HG03342 (cell line): ENCODE measurements around the gene ATXN7.

ENCODE experiments used
- ATAC-seq: cut with Tn5 transposase; IDR thresholded peaks from one replicate; pipeline ENCODE4 v1.9.1; 2021; ENCODE audit warnings: mild to moderate bottlenecking, moderate library complexity; ENCODE audit not compliant: unreplicated experiment

ATXN7 gene, protein sequence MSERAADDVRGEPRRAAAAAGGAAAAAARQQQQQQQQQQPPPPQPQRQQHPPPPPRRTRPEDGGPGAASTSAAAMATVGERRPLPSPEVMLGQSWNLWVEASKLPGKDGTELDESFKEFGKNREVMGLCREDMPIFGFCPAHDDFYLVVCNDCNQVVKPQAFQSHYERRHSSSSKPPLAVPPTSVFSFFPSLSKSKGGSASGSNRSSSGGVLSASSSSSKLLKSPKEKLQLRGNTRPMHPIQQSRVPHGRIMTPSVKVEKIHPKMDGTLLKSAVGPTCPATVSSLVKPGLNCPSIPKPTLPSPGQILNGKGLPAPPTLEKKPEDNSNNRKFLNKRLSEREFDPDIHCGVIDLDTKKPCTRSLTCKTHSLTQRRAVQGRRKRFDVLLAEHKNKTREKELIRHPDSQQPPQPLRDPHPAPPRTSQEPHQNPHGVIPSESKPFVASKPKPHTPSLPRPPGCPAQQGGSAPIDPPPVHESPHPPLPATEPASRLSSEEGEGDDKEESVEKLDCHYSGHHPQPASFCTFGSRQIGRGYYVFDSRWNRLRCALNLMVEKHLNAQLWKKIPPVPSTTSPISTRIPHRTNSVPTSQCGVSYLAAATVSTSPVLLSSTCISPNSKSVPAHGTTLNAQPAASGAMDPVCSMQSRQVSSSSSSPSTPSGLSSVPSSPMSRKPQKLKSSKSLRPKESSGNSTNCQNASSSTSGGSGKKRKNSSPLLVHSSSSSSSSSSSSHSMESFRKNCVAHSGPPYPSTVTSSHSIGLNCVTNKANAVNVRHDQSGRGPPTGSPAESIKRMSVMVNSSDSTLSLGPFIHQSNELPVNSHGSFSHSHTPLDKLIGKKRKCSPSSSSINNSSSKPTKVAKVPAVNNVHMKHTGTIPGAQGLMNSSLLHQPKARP

DNA sequence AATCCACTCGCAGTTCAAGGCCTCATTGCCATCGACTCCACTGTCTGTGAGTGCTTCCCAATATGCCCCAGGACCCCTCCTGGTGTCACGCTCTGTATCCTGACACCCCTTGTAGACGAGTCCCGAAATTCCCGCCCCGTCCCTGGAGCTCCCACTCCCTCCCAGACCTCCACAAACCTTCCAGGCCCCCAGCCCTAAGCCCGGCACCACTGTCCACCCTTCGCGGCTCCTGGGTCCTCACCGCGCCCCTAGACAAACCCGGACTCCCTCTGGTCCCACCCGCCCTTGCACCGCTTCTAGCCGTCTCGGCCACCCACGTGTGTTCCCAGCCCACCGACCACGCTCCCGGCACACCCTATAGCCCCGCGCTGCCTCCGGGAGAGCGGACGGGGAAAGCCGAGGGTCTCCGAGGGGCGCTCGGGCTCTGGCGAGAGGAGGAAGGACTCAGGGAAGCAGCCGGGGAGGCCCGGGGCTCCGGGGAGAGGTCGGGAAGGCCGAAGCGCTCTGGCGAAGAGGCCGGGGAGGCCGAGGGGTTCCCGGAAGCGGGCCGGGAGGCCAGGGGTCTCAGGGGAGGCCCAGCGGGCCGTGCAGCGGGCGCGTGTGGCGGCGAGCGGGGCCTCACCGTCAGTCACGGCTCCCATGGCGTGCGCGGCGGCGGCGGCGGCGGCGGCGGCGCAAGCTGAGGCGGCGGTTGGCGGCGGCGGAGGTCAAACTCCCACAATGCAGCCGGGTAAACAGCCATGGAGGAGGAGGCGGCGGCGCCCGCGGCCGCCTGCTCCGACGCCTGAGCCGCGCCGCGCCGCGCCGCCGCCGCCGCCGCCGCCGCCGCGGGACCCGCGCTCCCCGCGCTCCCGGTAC is at the start of gene ATXN7, which contains the start of gene THOC7:
ATXN7 (plus strand) TSS at position 718 of the 858 bp plus-strand sequence. CDS start 48,732 bp downstream, outside the sequence.
THOC7 (minus strand) TSS at position 656 of the 858 bp plus-strand sequence; CDS start at position 641, 15 bp downstream.
- peak; percentile 68 for ATAC-seq

DNA sequence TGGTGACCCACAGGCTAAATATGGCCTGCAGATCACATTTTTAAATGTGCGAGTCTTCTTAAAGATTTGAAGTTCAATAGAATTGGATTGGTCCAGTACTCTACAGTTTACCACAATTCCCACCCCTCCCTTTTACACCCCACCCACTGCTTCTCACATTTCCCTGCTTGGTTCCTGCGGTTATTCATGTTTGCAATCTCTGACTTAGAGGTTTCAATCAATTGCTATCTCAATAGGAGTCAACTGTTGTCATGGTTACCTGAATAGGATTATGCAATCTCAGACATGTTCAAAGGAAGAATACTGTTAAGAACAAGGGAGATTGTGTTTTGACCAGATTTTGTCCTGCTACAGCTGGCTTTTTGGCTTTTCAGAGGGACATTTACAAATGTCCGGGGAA is 49.4 kb upstream of the ATXN7 start:
- no peak for ATAC-seq

DNA sequence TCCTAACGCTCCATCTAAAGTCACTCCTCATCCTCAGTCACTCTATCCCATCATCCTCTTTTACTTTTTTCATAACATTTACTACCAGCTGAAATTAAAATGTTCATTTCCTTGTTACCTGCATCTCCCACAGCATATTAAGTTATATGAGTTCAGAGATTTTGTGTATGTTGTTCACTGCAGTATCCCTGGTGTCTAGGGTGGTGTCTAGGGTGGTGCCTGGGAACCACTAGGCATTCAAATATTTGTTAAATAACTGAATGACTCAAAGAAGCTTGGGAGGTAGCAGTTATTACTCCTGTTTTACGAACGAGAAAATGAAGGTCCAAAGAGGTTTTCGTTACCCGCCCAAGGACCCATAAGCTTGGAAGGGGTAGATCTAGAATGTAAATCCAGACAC is 46.4 kb upstream of the ATXN7 start:
- no peak for ATAC-seq

DNA sequence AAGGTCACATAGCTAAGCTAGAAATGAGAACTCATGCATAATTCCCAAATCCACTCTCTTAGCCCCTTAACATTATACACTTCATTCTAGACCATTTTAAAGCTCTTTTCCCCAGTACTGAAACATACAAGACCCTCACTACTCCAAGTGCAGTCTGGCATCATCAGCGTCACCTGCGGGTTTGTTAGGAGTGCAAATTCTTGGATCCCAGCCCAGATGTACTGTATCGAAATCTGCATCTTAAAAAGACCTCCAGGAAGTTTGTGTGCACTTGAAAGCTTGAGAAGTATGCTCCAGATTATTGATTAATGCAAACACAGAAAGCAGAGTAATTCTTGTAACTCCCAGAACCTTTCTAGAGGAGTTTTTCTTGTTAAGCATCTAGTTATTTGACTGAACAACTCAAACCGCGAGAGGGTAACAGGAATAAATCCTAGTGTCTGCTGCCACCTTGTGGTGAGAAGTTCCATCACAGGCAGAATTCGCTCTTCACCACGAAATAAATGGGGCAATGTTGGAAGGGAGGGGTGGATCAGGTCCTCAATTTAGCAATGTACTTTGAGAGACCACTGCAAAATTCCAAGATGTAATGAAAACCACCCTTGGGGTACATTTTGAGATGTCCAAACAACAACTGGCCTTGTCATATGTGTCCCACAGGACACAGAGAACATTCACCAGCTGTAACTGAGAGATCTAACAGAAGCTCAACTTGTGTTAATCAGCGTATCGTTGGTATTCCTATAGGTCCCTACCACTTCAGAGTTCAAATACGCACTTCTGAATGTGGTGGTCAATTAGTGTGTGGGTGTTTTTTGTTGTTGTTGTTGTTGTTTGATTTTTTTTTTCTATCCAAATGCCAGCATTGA is 45.2 kb upstream of the ATXN7 start:
- ATAC-seq = peak; percentile 75

DNA sequence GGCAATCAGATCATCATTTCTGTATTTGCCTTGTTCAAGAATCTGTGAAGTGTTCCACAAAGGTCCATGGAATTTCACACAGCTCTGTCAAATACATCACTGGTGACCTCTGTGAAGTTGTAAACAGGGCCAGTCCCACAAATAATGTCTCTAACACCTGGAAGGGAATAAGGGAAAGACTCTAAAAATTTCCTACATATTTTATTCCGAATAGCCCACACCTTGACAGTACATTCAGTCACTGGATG is 44.6 kb upstream of the ATXN7 start, which contains the start of gene C3orf49:
C3orf49 (plus strand) TSS at position 149 of the 248 bp plus-strand sequence. CDS start 173 bp downstream, outside the sequence.
- no peak for ATAC-seq

DNA sequence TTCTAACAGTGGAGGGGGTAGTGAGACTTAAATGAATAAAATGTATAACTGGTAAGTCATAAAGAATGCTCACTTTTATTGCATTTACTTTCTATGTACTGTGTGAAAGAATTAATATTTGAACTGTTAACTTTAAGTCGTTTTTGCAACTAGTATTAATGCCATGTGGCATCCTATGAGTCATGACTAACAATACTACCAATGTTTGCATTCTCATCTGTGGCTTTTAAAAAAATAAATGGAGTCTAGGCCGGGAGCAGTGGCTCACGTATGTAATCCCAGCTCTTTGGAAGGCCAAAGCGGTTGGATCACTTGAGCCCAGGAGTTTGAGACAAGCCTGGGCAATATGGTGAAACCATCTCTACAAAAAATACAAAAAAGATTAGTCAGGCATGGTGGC is 39.4 kb upstream of the ATXN7 start:
- no peak for ATAC-seq

DNA sequence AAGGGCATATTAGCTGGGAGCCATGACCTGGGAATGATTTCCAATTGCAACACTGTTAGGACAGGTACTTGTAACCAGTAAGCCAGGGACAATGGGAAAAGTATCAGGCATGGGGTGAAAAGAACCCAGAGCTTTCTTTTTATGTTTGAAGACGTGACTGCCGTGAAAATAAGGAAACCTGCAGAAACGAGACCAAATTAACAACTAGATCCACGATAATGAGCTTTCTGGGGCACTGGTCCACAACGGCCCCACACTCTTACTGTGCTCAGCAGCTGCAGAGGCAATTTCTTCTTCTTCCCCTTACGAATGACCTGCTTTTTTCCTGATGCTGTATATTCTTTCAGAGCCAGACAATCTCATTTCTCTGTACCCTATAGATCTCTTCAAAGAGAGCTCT is 33.1 kb upstream of the ATXN7 start:
- ATAC-seq = no peak

DNA sequence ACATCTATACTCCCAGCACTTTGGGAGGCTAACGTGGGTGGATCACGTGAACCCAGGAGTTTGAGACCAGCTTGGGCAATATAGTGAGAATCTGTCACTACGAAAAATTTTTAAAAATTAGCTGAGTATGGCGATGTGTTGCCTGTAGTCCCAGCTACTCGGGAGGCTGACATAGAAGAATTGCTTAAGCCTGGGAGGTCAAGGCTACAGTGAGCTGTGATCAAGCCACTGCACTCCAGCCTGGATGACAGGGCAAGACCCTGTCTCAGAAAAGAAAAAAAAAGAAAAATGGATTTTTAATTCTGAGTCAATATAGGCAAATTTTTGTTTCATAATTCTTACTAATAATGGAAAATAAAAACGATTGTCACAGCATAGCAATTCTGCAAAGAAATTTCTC is 31.3 kb upstream of the ATXN7 start:
- ATAC-seq = no peak

DNA sequence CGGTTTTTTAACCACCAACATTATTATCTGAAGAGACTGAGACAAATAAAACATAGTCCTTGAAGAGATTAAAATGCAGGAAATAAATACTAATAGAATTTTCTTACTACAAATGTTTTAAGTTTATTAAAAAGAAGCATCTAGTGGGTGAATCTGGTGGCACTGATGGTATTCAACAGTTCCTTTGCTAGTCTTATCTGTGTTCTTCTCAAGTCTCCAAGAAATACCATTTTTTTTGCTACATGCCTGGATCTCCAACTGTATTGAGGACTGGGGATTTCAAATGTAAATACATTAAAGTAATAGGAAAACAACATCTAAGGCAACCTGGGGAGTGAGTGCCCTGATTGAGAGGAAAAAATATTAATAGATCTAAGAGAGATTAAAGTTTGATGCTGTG is 22.0 kb upstream of the ATXN7 start:
- no peak for ATAC-seq

DNA sequence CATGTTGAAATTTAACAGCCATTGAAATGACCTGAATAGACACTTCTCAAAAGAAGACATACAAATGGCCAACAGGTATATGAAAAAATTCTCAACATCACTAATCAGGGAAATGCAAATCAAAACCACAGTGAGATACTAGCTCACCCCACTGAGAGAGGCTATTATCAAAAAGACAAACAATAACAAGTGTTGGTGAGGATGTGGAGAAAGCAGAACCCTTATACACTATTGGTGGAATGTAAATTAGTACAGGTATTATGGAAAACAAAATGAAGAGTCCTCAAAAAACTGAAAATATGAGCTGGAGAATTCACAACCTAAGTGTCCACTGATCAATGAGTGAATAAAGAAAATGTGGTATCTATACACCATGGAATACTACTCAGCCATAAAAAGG is 21.5 kb upstream of the ATXN7 start:
- ATAC-seq = no peak

DNA sequence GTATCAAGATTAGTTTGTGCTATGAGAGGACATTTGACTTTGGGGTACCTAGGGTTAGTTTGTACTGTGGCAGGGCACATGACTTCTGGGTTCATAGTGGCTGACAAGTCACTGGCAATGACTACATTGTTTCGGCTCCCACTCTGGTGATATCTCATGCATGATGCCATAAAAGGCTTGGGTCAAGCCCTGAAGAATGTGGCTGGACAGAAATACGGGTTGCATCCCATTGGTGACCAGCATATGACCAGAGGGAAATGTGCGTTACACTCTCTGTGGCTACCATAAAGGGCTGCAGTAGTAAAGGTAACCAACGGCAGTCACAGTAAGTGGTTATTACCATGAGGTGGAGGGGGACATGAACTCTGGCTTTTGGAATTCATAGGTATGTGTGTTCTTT is 18.5 kb upstream of the ATXN7 start:
- ATAC-seq = no peak

DNA sequence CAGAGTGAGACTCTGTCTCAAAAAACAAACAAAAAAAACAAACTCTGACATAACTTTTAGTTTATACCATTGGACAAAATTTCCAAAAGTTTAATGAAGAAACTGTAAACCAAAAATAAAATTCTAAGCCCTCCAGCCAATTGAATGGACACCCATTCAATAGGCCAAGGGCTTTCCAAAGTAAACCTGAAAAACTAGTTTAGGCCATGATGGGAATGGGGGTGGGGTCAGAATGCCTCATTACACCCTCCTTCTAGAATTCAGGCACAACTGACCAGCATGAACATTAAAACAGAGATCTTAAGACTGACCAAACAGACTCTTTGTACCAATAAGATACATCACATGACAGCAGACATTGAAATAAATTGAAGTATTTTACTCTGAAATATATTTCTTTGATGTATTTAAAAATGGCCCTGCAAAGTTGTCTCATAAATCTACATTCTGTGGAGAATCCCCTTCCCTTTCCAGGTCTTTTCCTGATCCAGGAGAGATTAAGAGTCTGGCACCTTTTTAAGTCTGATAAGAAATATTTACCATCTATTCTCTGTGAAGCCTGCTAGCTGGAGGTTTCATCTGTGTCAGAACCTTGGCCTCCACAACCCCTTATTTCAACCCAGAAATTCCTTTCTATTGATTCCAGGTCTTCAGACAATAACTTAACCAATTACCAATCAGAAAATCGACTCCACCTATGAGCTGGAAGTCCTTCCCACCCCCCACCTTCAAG is 15.8 kb upstream of the ATXN7 start:
- no peak for ATAC-seq

DNA sequence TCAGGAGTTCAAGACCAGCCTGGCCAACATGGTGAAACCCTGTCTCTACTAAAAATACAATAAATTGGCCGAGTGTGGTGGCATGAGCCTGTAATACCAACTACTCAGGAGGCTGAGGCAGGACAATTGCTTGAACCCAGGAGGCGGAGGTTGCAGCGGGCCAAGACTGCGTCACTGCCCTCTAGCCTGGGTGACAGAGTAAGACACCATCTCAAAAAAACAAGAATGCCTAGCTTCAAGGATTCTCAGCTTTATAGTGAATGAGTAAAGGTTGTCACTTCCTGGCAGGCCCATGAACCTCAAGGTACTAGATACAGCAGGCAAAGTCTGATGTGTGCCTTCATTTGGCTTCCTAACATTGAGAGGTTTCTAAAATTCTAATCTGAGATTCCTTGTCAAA is 14.5 kb upstream of the ATXN7 start:
- ATAC-seq = no peak

DNA sequence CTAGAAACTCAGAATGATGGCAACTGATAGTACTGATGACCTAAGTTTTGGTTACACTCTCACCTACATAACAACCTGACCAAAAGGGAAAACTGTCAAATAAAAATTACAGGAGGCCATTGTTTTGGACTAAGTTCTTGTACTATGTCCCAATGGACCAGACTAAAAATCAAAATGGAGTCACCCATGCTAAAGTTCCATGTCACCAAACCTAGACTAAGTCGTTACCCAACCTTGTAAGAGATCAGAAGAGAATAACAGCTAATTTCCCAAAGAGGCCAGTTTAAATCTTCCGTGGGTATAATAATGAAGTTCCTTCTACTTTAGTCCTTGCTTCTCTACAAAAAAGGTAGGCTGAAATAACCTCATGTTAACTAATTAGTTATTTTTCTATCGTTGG is 12.4 kb upstream of the ATXN7 start:
- ATAC-seq = no peak

DNA sequence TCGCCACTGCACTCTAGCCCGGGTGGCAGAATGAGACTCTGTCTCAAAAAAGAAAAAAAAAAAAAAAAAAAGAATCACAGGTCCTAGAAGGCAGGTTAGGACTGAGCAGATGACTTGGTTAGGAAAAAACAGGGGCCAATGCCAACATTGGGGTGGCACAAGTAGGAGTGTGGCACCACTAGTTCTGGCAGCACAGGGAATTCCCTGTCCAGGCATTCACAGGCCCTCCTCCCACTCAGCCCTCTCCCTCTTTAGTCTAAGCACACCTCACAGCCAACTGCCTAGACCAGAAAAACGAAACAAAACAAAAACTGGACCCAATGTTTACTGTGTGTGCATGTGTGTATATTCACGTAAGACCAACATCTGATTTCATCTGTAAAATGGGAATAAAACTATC is 10.6 kb upstream of the ATXN7 start:
- ATAC-seq = no peak

DNA sequence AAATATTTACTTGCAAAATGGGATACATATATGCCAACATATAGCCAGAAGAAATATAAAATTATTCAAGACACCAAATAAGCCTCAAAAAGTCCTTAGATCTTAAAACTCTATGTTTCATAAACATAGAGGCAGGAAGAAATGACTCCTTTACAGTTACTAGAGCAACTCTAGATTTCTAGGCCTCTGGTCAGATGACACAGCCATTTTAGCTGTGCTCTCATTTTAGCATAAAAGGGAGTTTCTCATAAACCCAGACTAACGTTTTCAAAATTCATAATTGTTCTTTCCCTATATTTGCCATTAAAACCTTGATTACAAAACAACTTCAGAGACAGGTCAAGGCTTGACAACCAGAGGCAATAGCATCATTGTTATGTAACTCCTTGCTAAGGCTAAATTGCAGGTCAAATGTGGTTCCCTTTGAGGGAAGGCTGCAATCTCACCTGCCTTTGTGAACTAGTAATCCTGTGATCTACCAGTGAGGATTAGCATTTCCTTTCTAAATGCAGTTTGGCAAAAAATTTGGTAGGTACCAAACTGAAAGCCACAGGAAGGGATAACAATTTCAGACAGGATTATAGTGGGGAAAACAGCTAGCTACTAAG is 8.2 kb upstream of the ATXN7 start:
- ATAC-seq = no peak

DNA sequence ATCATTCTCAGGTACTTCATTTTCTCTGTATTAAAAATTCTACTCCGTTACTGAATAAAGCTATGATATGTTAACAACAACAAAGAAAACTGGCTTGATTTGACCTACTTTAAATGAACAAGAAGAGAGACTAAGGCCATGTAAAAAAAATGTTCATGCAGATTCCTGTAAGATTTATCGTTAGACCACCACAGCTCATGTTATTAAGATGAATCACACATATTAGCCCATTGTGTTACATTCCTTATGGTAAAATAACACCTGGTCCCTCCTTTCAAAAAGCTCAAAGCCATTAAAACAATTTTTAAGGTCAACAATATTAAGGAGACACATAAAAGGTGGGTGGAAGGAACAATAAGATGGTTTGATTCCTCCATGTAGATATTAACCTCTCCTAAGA is 6.4 kb upstream of the ATXN7 start:
- no peak for ATAC-seq

DNA sequence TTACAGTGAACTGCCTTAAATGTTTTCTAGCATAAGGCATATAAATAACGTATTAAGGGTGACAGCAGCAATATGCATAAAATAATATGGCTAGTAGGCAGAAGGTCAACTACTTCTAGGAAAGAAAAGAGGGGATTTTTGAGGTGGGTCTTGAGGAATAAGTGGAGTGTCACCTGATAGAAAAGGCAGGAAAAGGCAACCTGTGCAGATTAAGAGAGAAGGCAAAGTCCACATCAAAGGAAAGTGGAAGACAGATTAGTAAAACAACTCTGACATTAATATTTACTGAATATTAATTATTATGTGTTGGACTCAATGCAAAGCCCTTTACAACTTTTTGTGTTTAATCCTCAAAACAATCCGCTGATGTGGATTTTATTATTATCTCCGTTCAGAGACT is 2.9 kb upstream of the ATXN7 start:
- no peak for ATAC-seq

DNA sequence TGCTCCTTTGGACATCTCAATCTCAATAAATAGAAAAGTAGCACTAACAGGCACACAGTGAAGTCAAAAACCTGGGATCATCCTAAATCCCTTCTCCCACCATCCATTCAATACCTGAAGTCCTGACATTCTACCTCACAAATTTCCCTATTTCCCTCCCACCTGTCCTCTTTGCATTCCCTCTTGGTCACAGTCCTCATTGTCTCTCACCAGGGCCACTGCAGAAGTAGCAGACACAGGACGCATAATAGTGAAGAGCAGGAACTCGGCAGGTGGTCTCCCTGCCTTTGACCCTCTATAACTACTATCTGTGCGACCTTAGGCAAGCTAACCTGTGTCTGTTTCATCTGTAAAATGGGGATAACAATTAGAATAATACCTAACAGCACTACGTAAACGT is 2.4 kb upstream of the ATXN7 start:
- ATAC-seq = no peak
